Neural cell (in vitro differentiated cells): ENCODE results near the gene VAV2.

Experiments used
- CTCF ChIP-seq: fragments of 450-650 bp; IDR thresholded peaks from 2 replicates; pipeline ENCODE4 v1.5.1; 2014; ENCODE audit warnings: antibody characterized with exemption, mild to moderate bottlenecking, moderate library complexity; ENCODE audit not compliant: poor library complexity, severe bottlenecking
- EP300 ChIP-seq: fragments of 450-650 bp; conservative IDR thresholded peaks from 2 replicates; pipeline ENCODE4 v1.6.1; 2014; ENCODE audit warnings: antibody characterized with exemption, mild to moderate bottlenecking, moderate library complexity; ENCODE audit not compliant: poor library complexity, severe bottlenecking
- EZH2 ChIP-seq: fragments of 200-600, 300-800 bp; shearing (Covaris generic), sonication (generic); IDR thresholded peaks from 2 replicates; pipeline ENCODE4 v1.6.1; 2014; ENCODE audit warnings: antibody characterized with exemption, low read length, borderline replicate concordance, mild to moderate bottlenecking; ENCODE audit not compliant: insufficient read depth, poor library complexity, severe bottlenecking
- MXI1 ChIP-seq: fragments of 450-650 bp; conservative IDR thresholded peaks from 2 replicates; pipeline ENCODE4 v1.6.1; 2014; ENCODE audit warnings: antibody characterized with exemption, mild to moderate bottlenecking; ENCODE audit not compliant: poor library complexity, severe bottlenecking
- POLR2AphosphoS5 ChIP-seq: IDR thresholded peaks from 2 replicates; pipeline ENCODE4 v1.6.1; 2012
- RAD21 ChIP-seq: fragments of 450-650 bp; conservative IDR thresholded peaks from 2 replicates; pipeline ENCODE4 v1.6.1; 2014; ENCODE audit warnings: antibody characterized with exemption, mild to moderate bottlenecking, moderate library complexity
- REST ChIP-seq: IDR thresholded peaks from 2 replicates; pipeline ENCODE4 v1.6.1; 2012; ENCODE audit warnings: borderline replicate concordance
- SMC3 ChIP-seq: fragments of 450-650 bp; conservative IDR thresholded peaks from 2 replicates; pipeline ENCODE4 v1.6.1; 2014; ENCODE audit warnings: antibody characterized with exemption, mild to moderate bottlenecking, moderate library complexity; ENCODE audit not compliant: poor library complexity
- TAF1 ChIP-seq: IDR thresholded peaks from 2 replicates; pipeline ENCODE4 v1.6.1; 2012; ENCODE audit warnings: low read depth

DNA sequence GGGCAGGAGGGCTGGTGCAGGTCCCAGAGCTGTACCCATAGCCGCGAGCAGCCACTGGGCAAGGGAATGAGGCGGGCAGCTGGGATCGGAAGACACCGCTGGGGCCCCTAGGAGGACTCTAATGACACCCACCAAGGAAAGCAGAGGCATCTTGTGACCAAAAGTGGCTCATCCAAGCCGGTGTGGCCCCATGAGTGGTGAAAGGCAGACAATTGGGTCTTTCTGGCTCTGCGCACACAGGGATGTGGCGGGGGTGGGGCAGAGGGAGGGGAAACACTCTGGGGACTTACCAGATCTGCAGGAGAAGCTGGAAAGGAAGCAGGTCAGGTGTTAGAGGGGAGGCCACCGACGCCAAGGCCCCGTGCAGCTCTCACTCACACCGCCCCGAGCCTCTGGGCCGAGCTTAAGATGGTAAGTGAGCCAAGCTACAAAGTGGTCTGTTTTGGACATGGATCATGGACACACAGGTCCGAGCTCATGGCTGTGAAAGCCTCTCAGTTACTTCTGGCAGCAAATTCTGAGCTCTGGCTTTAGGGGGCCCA is 211.6 kb downstream of the VAV2 start:
- TF ChIP-seq CTCF (no peak), EP300 (no peak), TAF1 (no peak), RAD21 (no peak), EZH2 (no peak), REST (no peak), POLR2AphosphoS5 (no peak), MXI1 (no peak), SMC3 (no peak)
